ENCODE measurements around the gene EXTL2. TPM values are rescaled to one million over a fixed set of nuclear protein-coding genes. Genes with fewer than 3 reads are reported as not detected.

EXTL2 gene
- total and polyA plus RNA-seq, 2 donors from 2014 or later (not counting 2 experiments from before 2014, with no cell fraction given): 7.2 to 13.5 TPM

Other genes starting within 250 kb of the EXTL2 start
- gene VCAM1, start 175.1 kb downstream of the EXTL2 start, total RNA-seq: not detected in 2 replicates
- not detected in 2 replicates for gene VCAM1, start 175.1 kb downstream of the EXTL2 start, polyA plus RNA-seq
- gene SLC30A7, start 1.2 kb upstream of the EXTL2 start, total RNA-seq: 29.4 and 36.5 TPM in 2 replicates
- gene SLC30A7, start 1.2 kb upstream of the EXTL2 start, polyA plus RNA-seq: 4.2 and 4.3 TPM in 2 replicates
- gene DPH5, start 130.9 kb upstream of the EXTL2 start, total RNA-seq: 43.1 and 46.8 TPM in 2 replicates
- 42.3 and 52.6 TPM in 2 replicates for gene DPH5, start 130.9 kb upstream of the EXTL2 start, polyA plus RNA-seq

All from foreskin keratinocyte (primary cell).